Heart left ventricle (tissue), 16 donors: ENCODE measurements around the gene PARD3. TPM values are rescaled to one million over a fixed set of nuclear protein-coding genes. Genes with fewer than 3 reads are reported as not detected.

Experiments used
- ATAC-seq, 4 donors: fragments of 200-7000 bp; cut with Tn5 transposase; one replicate each; pipeline ENCODE4 v1.9.1; 2020 to 2022; ENCODE audit warnings: moderate library complexity in 4 of 4, mild to moderate bottlenecking in 3 of 4, moderate number of reproducible peaks in 1 of 4
- DNase-seq, 5 donors: peaks; one replicate each; pipeline ENCODE4 v3.0.0-alpha.2; 2020
- H3K27ac ChIP-seq, 12 donors: fragments of 200-600 bp; sonication (generic) in 4 of 12; one replicate each; pipeline versions ENCODE4 v1.5.0 to v1.8.0; 2016 to 2022; ENCODE audit warnings: mild to moderate bottlenecking in 2 of 12
- H3K27me3 ChIP-seq, 9 donors: fragments of 200-600 bp; sonication (generic) in 2 of 9; one replicate each; pipeline versions ENCODE4 v1.5.1 to v1.8.0; 2016 to 2022; ENCODE audit warnings: mild to moderate bottlenecking in 3 of 9
- H3K36me3 ChIP-seq, 9 donors: fragments of 200-600 bp; sonication (generic) in 2 of 9; one replicate each; pipeline versions ENCODE4 v1.5.0 to v1.8.0; 2018 to 2022; ENCODE audit warnings: mild to moderate bottlenecking in 2 of 9
- H3K4me1 ChIP-seq, 12 donors: fragments of 200-600 bp; sonication (generic) in 4 of 12; one replicate each; pipeline versions ENCODE4 v1.5.0 to v1.8.0; 2016 to 2022; ENCODE audit warnings: mild to moderate bottlenecking in 3 of 12
- H3K4me3 ChIP-seq, 12 donors: fragments of 200-600 bp; sonication (generic) in 4 of 12; one replicate each; pipeline versions ENCODE4 v1.5.0 to v1.8.0; 2017 to 2022; ENCODE audit warnings: mild to moderate bottlenecking in 9 of 12, moderate library complexity in 4 of 12
- H3K9me3 ChIP-seq, 12 donors: fragments of 200-600 bp; sonication (generic) in 4 of 12; one replicate each; pipeline versions ENCODE4 v1.5.0 to v1.8.0; 2016 to 2022; ENCODE audit warnings: mild to moderate bottlenecking in 1 of 12
- CTCF ChIP-seq, 12 donors: fragments of 200-600 bp; sonication (generic) in 4 of 12; IDR thresholded peaks; one replicate each; pipeline versions ENCODE4 v1.5.0 to v1.8.0; 2018 to 2022; ENCODE audit warnings: antibody characterized with exemption in 12 of 12, mild to moderate bottlenecking in 5 of 12
- POLR2A ChIP-seq, 2 donors: fragments of 450-650 bp; IDR thresholded peaks; one replicate each; pipeline ENCODE4 v1.6.1; 2017; ENCODE audit warnings: antibody characterized with exemption in 2 of 2, mild to moderate bottlenecking in 2 of 2, moderate library complexity in 2 of 2
- WGBS, 4 donors: extraction: QIAGEN DNeasy Blood & Tissue Kit in 2 of 4; methylation state at CpG; one replicate each; pipeline versions ENCODE4 v1.1.5 to v1.1.7; 2013 to 2018; 5-methylcytosine and 5-hydroxymethylcytosine counted together
- intact Hi-C, 10 donors: fragments of 100-400 bp; cut with DNase I; formaldehyde crosslinking; loops; one replicate each; pipeline versions ENCODE4 v1.11.1 to v1.14.2; 2022
- polyA plus RNA-seq, 2 donors: library from polyadenylated mRNA; stranded (reverse); fragments of 200-250 nt; gene quantifications; one replicate each; pipeline ENCODE4 v1.2.3, GENCODE V29; 2013
- total RNA-seq, 9 donors: library from RNA; depleted of rRNA in 2 of 9; stranded (reverse); fragments of >200 nt in 2 of 9; fragmentation: NEBNext Ultra II Directional in 3 of 9; extraction: Animal tissue kit (Norgen Biotek cat#: 25700) in 3 of 9; gene quantifications; one replicate each; pipeline versions ENCODE4 v1.1.0 to v1.2.4, GENCODE V29; 2016 to 2023
- donor health status: ischemic (EF 13 %, LVEDD 7.1; RV severe dilation, severe dysfunction).
- donor health status: healthy with polysubstance abuse.
- donor health status: DM: no; HTN: yes; CAD: no.
- donor health status: DM: no; HTN: no; CAD: no.
- donor health status: ischemic (EF 25% LVEDD 6.9; RV normal size, moderate dysfunction).
- donor health status: ischemic (EF 25% LVEDD 5.7; RV mildly dilated, moderate dysfunction).
- donor health status: healthy.
- donor health status: DM: yes; HTN: yes; CAD: no.
- donor health status: ischemic (EF 35%, LVEDD 5.7; RV mildly dilated, moderate dysfunction).
- donor health status: nonischemic (EF 11% LVEDD 7.7; RV severe dilation, severe dysfunction).
- donor health status: DM: yes; HTN: yes; CAD: no.
- donor health status: PGD.
- donor health status: ischemic (EF 29% LVEDD 5.4; RV normal size, mild dysfunction).
- donor health status: nonischemic (EF 23%, LVEDD 6.1; RV moderate dilation, normal function).

Gene PARD3
- total and polyA plus RNA-seq, 11 donors, result 24.8 to 69.7 (median 33.1) TPM

GRCh38 chr10:34189830-34190229 is 625.3 kb downstream of the PARD3 start:
- TF ChIP-seq CTCF (IDR thresholded peaks at IDR 0.05) (no peak), POLR2A (IDR thresholded peaks at IDR 0.05) (no peak)
- no peaks in the 10 kb centered on the region for H3K27me3 ChIP-seq
- H3K4me3 ChIP-seq, result no peak overlapping the region
- H3K27ac ChIP-seq, result no peak overlapping the region
- H3K36me3 ChIP-seq, result no peaks in the 10 kb centered on the region
- DNase-seq, result no peak
- 97 to 100% (median 98%) methylated on average over 1 of the region's 1 CpG for WGBS, 4 donors
- intact Hi-C loops, result no loop called here
- ATAC-seq, result no peak
- H3K4me1 ChIP-seq, result peaks cover 0 to 21% (median 10%) of the 10 kb centered on the region in 12 donors
- H3K9me3 ChIP-seq, result no peaks in the 10 kb centered on the region

- ATAC-seq (no peak), DNase-seq (no peak)
- Histone ChIP-seq H3K27me3 (no peaks in the 10 kb centered on the region), H3K36me3 (no peaks in the 10 kb centered on the region), H3K4me1 (peaks cover 0 to 22% (median 10%) of the 10 kb centered on the region in 12 donors), H3K27ac (no peak overlapping the region), H3K9me3 (no peaks in the 10 kb centered on the region), H3K4me3 (no peak overlapping the region)
- intact Hi-C loops, result no loop called here
- TF ChIP-seq CTCF (IDR thresholded peaks at IDR 0.05) (no peak), POLR2A (IDR thresholded peaks at IDR 0.05) (no peak)
- 90 to 95% (median 91%) methylated on average over 5 of the region's 5 CpGs for WGBS, 4 donors
Measured at GRCh38 chr10:34188221-34188620, 626.9 kb downstream of the PARD3 start.

- no peaks in the 10 kb centered on the region for H3K36me3 ChIP-seq
- H3K4me1 ChIP-seq, result peaks cover 0 to 24% (median 11%) of the 10 kb centered on the region in 12 donors
- no peak for ATAC-seq
- 63 to 88% (median 75%) methylated on average over 1 of the region's 1 CpG for WGBS, 4 donors
- no peak for TF ChIP-seq POLR2A (IDR thresholded peaks at IDR 0.05)
- TF ChIP-seq CTCF (IDR thresholded peaks at IDR 0.05), result no peak
- H3K27ac ChIP-seq, result no peak overlapping the region
- no peak overlapping the region for H3K4me3 ChIP-seq
- intact Hi-C loops, result no loop called here
- H3K9me3 ChIP-seq, result no peaks in the 10 kb centered on the region
- no peaks in the 10 kb centered on the region for H3K27me3 ChIP-seq
- no peak for DNase-seq
Measured at GRCh38 chr10:34187201-34187600, 627.9 kb downstream of the PARD3 start.

- WGBS, 4 donors, result 84 to 96% (median 89%) methylated on average over 3 of the region's 3 CpGs
- DNase-seq, result no peak
- TF ChIP-seq POLR2A (IDR thresholded peaks at IDR 0.05) (no peak), CTCF (IDR thresholded peaks at IDR 0.05) (no peak)
- Histone ChIP-seq H3K4me1 (peaks cover 0 to 29% (median 14%) of the 10 kb centered on the region in 12 donors), H3K36me3 (no peaks in the 10 kb centered on the region), H3K27ac (no peak overlapping the region), H3K4me3 (no peak overlapping the region), H3K9me3 (no peaks in the 10 kb centered on the region), H3K27me3 (no peaks in the 10 kb centered on the region)
- intact Hi-C loops, result no loop called here
- ATAC-seq, result no peak
Measured at GRCh38 chr10:34186745-34187144, 628.4 kb downstream of the PARD3 start.
